ENCODE measurements around the gene ANKS1B.

GRCh38 chr12:99418379-99418778 lies 566.4 kb downstream of the ANKS1B start:
- no peak for TF ChIP-seq YY1 (IDR thresholded peaks at IDR 0.05; ENCODE audit: insufficient read depth, insufficient read length)
- TF ChIP-seq ZNF274 (IDR thresholded peaks at IDR 0.05; ENCODE audit: low read depth, low read length): no peak
- TF ChIP-seq SUZ12 (IDR thresholded peaks at IDR 0.05; ENCODE audit: extremely low read depth, insufficient read depth, insufficient read length): no peak
